Measurements from ENCODE around the gene CPNE8.

DNA sequence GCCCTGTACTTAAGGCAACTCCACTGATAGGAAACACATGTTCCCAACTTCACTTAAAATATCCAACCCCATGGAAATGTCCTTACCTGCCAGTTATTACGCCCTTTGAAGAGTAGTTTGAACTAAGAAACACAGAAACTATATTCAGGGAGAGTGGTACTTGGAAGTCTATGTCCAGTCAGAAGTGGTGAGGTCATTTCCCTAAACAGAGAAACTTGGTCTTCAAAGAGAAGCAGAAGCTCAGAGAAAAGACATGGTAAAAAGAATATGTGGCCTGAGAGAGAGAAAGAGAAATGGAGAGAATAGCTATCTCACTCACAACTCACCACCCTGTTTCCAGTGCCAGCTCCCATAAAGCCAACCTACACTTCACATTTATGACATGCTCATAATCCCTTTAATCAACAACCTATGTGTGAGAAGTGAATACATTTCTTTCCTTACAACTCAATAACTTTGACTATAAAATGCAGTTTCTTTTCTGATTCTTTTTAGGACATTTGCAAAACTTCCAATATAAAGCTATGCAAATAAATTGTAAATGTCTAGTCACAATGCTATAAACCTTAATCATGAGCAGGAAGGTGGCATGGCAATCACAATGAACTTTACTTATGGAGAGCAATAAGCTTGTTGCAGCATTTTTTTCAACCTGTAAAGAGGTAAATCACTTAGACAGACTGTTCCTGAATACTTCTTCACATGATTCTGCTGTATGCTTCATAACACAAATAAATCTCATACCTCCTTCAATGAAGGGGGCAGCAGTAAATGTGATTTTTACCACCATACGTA, 67.1 kb downstream of the CPNE8 start:
- no peak for TF ChIP-seq POLR2A (IDR thresholded peaks at IDR 0.05)
- TF ChIP-seq, protein P1, sequence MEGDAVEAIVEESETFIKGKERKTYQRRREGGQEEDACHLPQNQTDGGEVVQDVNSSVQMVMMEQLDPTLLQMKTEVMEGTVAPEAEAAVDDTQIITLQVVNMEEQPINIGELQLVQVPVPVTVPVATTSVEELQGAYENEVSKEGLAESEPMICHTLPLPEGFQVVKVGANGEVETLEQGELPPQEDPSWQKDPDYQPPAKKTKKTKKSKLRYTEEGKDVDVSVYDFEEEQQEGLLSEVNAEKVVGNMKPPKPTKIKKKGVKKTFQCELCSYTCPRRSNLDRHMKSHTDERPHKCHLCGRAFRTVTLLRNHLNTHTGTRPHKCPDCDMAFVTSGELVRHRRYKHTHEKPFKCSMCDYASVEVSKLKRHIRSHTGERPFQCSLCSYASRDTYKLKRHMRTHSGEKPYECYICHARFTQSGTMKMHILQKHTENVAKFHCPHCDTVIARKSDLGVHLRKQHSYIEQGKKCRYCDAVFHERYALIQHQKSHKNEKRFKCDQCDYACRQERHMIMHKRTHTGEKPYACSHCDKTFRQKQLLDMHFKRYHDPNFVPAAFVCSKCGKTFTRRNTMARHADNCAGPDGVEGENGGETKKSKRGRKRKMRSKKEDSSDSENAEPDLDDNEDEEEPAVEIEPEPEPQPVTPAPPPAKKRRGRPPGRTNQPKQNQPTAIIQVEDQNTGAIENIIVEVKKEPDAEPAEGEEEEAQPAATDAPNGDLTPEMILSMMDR (IDR thresholded peaks at IDR 0.05) = no peak
- TF ChIP-seq EP300 (IDR thresholded peaks at IDR 0.05) = no peak

Measured in ovary (tissue), 3 donors.